Measurements from ENCODE around the gene CYP4F2.

The CYP4F2 gene, protein sequence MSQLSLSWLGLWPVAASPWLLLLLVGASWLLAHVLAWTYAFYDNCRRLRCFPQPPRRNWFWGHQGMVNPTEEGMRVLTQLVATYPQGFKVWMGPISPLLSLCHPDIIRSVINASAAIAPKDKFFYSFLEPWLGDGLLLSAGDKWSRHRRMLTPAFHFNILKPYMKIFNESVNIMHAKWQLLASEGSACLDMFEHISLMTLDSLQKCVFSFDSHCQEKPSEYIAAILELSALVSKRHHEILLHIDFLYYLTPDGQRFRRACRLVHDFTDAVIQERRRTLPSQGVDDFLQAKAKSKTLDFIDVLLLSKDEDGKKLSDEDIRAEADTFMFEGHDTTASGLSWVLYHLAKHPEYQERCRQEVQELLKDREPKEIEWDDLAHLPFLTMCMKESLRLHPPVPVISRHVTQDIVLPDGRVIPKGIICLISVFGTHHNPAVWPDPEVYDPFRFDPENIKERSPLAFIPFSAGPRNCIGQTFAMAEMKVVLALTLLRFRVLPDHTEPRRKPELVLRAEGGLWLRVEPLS

GRCh38 chr19:15897738-15898276 lies at the start of gene CYP4F2:
TSS of gene CYP4F2 (minus strand) at chr19:15898074. CDS start at chr19:15897611, 463 bp downstream.
- TF ChIP-seq, protein P1, sequence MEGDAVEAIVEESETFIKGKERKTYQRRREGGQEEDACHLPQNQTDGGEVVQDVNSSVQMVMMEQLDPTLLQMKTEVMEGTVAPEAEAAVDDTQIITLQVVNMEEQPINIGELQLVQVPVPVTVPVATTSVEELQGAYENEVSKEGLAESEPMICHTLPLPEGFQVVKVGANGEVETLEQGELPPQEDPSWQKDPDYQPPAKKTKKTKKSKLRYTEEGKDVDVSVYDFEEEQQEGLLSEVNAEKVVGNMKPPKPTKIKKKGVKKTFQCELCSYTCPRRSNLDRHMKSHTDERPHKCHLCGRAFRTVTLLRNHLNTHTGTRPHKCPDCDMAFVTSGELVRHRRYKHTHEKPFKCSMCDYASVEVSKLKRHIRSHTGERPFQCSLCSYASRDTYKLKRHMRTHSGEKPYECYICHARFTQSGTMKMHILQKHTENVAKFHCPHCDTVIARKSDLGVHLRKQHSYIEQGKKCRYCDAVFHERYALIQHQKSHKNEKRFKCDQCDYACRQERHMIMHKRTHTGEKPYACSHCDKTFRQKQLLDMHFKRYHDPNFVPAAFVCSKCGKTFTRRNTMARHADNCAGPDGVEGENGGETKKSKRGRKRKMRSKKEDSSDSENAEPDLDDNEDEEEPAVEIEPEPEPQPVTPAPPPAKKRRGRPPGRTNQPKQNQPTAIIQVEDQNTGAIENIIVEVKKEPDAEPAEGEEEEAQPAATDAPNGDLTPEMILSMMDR (IDR thresholded peaks at IDR 0.05; ENCODE audit: low read depth, low read length), result no peak
- no peak within 1 kb of the TSS for H3K4me3 ChIP-seq (ENCODE audit: low read depth, low read length)

- TF ChIP-seq, protein P1 (IDR thresholded peaks at IDR 0.05; ENCODE audit: low read depth, low read length), result no peak
- H3K4me3 ChIP-seq (ENCODE audit: low read depth, low read length), result no peak overlapping the region
Measured at GRCh38 chr19:15945301-15945700, 47.4 kb upstream of the CYP4F2 start.

GRCh38 chr19:15944401-15944800 lies 46.5 kb upstream of the CYP4F2 start:
- TF ChIP-seq, protein P1 (IDR thresholded peaks at IDR 0.05; ENCODE audit: low read depth, low read length), result no peak
- H3K4me3 ChIP-seq (ENCODE audit: low read depth, low read length), result no peak overlapping the region

DNA sequence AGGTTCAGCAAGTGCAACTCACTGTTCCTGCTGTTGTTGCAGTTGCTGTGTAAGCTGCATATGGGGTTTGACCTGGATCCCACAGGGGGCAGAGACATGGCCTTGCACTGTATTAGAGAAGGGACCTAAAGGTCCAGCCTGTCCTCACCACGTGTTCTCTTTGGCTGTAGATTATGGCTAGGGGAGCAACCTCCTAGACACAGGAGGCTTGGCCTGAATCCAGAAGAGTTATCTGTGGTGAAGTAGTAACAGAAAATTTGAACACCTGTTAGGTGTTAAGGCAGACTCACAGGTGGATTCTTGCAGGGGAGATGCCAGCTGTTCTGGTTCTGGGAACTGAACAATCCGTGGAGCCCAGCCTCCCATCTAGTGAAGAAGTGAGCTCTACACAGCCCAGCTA lies 39.9 kb upstream of the CYP4F2 start:
- TF ChIP-seq, protein P1 (IDR thresholded peaks at IDR 0.05; ENCODE audit: low read depth, low read length), result no peak

GRCh38 chr19:15936950-15937349 lies 39.1 kb upstream of the CYP4F2 start:
- no peak overlapping the region for H3K4me3 ChIP-seq (ENCODE audit: low read depth, low read length)
- TF ChIP-seq, protein P1 (IDR thresholded peaks at IDR 0.05; ENCODE audit: low read depth, low read length), result no peak

More for the DNA sequence above, 39.9 kb upstream of the CYP4F2 start:
- no peak overlapping the region for H3K4me3 ChIP-seq (ENCODE audit: low read depth, low read length)

DNA sequence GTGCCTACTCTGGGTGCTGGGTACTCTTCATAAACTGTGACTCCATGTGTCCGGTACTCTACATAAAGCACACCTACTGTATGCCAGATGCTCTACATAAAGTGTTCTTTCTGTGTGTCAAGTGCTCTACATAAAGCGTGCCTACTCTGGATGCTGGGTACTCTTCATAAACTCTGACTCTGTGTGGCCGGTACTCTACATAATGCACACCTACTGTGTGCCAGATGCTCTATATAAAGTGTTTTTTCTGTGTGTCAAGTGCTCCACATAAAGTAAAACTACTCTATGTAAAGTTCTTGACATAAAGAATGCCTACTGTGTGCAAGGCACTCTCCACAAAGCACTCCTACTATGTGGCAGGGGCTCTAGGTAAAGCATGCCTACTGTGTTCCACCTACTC lies 38.3 kb upstream of the CYP4F2 start:
- TF ChIP-seq, protein P1 (IDR thresholded peaks at IDR 0.05; ENCODE audit: low read depth, low read length), result no peak
- no peak overlapping the region for H3K4me3 ChIP-seq (ENCODE audit: low read depth, low read length)

- TF ChIP-seq, protein P1 (IDR thresholded peaks at IDR 0.05; ENCODE audit: low read depth, low read length), result no peak
- H3K4me3 ChIP-seq (ENCODE audit: low read depth, low read length), result no peak overlapping the region
Measured at GRCh38 chr19:15935167-15935702, 37.4 kb upstream of the CYP4F2 start.

Measured in WI38 (cell line).